Activated CD4-positive, alpha-beta T cell treated with anti-CD3 and anti-CD28 coated beads for 48 hours (primary cell): ENCODE results near the gene HBG1.
"Not testable (repeated sequence)": the region's sequence is repeated elsewhere in the genome, so short reads cannot be mapped to it uniquely, and the experiment has no call there.

ENCODE experiments used
- DNase-seq: peaks from one replicate; pipeline ENCODE4 v3.0.0-alpha.2; 2020

The HBG1 gene

GRCh38 chr11:5276697-5277096 is 27.0 kb upstream of the HBG1 start:
- no peak for DNase-seq

DNA sequence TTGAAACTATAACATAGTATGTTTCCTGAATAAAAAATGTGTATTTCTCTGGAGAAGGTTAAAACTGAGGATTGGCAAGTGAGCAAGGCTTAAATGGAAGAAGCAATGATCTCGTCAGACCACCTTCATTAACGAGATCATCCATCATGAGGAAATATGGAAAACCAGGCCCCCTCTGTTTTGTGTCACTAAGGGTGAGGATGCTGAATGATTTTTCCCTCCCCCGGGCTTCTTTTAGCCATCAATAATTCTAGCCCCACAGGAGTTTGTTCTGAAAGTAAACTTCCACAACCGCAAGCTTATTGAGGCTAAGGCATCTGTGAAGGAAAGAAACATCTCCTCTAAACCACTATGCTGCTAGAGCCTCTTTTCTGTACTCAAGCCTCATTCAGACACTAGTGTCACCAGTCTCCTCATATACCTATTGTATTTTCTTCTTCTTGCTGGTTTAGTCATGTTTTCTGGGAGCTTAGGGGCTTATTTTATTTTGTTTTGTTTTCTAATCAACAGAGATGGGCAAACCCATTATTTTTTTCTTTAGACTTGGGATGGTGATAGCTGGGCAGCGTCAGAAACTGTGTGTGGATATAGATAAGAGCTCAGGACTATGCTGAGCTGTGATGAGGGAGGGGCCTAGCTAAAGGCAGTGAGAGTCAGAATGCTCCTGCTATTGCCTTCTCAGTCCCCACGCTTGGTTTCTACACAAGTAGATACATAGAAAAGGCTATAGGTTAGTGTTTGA is 25.9 kb upstream of the HBG1 start:
- DNase-seq = no peak

- DNase-seq = no peak
These were observed 24.7 kb upstream of the HBG1 start for GRCh38 chr11:5274395-5274794.

GRCh38 chr11:5272395-5273017 is 22.8 kb upstream of the HBG1 start:
- DNase-seq = no peak

DNA sequence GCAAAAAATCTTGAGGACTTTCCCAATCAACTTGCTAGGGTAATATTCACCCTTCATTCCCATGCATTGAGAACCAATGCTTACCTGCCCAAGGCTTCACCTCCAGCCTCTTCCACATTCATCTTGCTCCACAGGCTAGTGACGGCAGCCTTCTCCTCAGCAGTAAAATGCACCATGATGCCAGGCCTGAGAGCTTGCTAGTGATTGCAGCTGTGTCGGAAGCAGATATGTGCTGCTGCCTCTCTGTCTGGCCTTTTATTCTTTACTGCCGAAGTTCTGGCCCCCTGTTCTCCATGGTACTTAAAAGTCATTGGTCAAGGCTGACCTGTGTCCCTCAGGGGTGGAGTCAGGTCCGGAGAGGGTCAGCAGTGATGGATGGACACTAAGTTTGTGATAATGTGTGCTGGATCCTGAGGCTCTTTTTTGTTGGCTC is 20.1 kb upstream of the HBG1 start, which contains the start of gene HBE1:
Gene HBE1 (minus strand): TSS at position 231 of the 433 bp plus-strand sequence. CDS start 55 bp downstream, at position 176.
- DNase-seq = no peak

GRCh38 chr11:5267033-5267563 is 17.4 kb upstream of the HBG1 start:
- DNase-seq = no peak

GRCh38 chr11:5266609-5267008 is 17.0 kb upstream of the HBG1 start:
- DNase-seq = no peak

GRCh38 chr11:5265832-5266231 is 16.2 kb upstream of the HBG1 start:
- DNase-seq = no peak

- no peak for DNase-seq
These were observed 9.0 kb upstream of the HBG1 start for GRCh38 chr11:5258543-5259262.

- no peak for DNase-seq
These were observed 7.6 kb upstream of the HBG1 start for GRCh38 chr11:5257296-5257695.

- DNase-seq = not testable (repeated sequence)
These were observed 5.2 kb upstream of the HBG1 start, which contains the start of gene HBG2 for GRCh38 chr11:5254646-5255413. TSS of gene HBG2 (minus strand) at chr11:5254781. CDS start at chr11:5254728, 53 bp downstream.

DNA sequence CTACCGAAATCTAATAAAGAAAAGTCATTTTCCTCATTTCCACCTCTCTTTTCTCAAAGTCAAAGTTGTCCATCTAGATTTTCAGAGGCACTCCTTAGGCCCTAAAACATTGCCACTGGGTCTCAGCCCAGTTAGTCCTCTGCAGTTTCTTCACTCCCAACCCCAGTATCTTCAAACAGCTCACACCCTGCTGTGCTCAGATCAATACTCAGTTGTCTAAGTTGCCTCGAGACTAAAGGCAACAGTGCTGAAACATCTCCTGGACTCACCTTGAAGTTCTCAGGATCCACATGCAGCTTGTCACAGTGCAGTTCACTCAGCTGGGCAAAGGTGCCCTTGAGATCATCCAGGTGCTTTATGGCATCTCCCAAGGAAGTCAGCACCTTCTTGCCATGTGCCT is 4.4 kb upstream of the HBG1 start:
- DNase-seq = not testable (repeated sequence)

GRCh38 chr11:5253440-5253839 is 3.8 kb upstream of the HBG1 start:
- DNase-seq = not testable (repeated sequence)

GRCh38 chr11:5252919-5253265 is 3.2 kb upstream of the HBG1 start:
- DNase-seq = no peak

DNA sequence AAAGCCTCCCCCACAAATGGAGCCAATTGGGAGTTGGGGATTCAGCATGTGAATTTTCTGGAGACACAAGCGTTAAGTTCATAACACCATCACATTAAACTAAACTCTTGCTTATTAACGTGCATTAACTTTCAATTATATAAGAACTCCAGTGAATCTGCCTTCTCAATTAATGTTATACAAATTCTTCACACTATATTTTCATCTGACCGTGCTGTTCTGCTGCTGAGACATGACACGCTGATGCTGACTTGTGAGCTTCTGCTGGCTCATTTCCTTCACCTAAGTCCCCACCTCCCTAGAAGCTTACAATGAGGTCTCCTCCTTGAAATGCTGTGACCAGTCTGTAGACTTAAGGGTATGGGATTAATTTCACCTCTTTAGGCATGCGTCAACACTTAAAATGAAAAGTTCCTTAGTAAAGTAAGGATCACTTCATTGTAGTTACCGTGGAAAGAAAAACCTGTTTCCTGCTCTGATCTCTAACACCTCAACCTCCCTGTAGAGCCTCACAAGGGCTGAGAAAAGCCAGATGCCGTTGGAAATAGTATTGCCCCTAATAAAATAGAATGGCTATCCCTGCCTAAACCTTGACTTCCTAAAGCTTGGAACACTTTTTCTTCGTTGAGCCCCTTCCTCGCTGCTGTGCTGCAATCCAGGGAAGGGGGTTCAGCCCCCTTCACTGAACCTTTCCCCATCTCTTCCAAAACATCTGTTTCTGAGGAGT is 2.7 kb upstream of the HBG1 start:
- DNase-seq = no peak

DNA sequence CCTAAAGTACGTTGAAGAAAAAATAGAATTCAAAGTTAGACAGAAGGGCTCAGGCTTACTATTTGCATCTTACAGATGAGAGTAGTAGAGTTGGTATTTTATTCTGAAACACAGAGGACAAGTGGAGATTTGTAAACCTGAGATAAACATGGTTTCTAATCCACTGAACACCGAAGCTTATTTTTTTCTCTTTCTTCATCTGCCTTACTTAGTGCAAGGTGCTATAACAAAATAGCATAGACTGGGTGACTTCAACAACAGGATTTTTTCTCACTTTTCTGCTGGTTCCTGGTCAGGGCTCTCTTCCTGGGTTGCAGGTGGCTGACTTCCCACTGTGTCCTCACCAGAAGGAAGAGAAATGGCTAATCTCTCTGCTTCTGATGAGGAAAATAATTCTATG is 2.1 kb upstream of the HBG1 start:
- no peak for DNase-seq

GRCh38 chr11:5250543-5251204 is 1.0 kb upstream of the HBG1 start:
- no peak for DNase-seq

DNA sequence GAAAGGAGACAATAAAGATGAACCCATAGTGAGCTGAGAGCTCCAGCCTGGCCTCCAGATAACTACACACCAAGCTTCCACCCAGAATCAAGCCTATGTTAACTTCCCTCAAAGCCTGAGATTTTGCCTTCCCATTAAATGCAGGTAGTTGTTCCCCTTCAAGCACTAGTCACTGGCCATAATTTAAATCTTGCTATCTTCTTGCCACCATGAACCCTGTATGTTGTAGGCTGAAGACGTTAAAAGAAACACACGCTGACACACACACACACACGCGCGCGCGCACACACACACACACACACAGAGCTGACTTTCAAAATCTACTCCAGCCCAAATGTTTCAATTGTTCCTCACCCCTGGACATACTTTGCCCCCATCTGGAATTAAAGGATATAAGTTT is 1.2 kb downstream of the HBG1 start:
- DNase-seq = not testable (repeated sequence)

- DNase-seq = no peak
These were observed 2.0 kb downstream of the HBG1 start for GRCh38 chr11:5247472-5248192.

DNA sequence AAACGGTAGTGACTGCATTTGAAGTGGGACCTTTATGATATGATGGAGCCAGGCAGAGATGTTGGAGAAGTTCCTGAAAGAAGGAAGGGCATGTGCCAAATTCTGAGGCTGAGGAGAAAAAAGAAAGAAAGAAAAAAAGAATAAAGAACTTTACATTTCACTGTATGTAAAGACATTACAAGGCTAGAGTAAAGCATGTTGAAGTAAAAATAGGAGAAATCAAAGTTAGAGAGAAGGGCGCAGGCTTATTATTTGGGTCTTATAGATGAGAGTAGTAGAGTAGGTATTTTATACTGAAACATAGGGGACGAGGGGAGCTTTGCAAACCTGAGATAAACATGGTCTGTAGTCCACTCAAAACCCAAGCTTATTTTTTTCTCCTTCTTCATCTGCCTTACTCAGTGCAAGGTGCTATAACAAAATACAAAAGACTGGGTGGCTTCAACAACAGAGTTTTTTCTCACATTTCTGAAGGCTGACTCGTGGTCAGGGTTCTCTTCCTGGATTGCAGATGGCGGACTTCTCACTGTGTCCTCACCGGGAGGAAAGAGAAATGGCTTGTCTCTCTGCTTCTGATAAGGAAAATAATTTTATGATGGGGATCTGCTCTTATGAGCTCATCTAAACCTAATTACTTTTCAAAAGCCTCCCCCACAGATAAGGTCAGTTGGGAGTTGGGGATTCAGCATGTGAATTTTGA is 2.7 kb downstream of the HBG1 start:
- DNase-seq = no peak
